ENCODE measurements around the gene ARL5A. TPM values are rescaled to one million over a fixed set of nuclear protein-coding genes. Genes with fewer than 3 reads are reported as not detected.

Gene ARL5A
- total and polyA plus RNA-seq, 9 of the 15 experiments (the other 6 are each of a cell fraction or from before 2014, with no cell fraction given): 16.3 to 117 (median 88.4) TPM

DNA sequence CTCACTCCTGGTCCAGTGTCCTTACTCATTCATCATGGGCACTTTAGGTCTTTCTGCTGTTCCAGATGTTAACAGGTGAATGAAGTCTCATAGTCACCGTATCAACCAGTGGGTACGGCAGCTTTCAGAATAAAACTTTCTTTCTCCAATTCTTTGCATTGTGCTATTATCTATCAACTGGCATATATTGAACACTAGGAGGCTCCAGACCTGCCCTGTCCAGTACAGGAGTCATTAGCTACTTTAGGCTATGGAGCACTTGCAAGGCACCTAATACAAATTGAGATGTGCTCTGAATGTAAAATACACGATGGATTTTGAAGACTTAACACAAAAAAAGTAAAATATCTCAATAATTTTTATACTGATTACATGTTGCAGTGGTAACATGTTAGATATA is 50.7 kb downstream of the ARL5A start (continued):
- TF ChIP-seq, protein P1, sequence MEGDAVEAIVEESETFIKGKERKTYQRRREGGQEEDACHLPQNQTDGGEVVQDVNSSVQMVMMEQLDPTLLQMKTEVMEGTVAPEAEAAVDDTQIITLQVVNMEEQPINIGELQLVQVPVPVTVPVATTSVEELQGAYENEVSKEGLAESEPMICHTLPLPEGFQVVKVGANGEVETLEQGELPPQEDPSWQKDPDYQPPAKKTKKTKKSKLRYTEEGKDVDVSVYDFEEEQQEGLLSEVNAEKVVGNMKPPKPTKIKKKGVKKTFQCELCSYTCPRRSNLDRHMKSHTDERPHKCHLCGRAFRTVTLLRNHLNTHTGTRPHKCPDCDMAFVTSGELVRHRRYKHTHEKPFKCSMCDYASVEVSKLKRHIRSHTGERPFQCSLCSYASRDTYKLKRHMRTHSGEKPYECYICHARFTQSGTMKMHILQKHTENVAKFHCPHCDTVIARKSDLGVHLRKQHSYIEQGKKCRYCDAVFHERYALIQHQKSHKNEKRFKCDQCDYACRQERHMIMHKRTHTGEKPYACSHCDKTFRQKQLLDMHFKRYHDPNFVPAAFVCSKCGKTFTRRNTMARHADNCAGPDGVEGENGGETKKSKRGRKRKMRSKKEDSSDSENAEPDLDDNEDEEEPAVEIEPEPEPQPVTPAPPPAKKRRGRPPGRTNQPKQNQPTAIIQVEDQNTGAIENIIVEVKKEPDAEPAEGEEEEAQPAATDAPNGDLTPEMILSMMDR (IDR thresholded peaks at IDR 0.05 in 2 of 3, conservative IDR thresholded peaks at IDR 0.05 in 1 of 3; ENCODE audit: insufficient read depth in 2 of 3, low read depth in 1 of 3, low read length in 3 of 3): peak; percentile 33 to 52 (median 48); a peak in 5 of 6 replicates
- peak in 1 of 2 experiments; percentile 52; a peak in 3 of 4 replicates for TF ChIP-seq RAD21 (CRISPR knock-in tag; conservative IDR thresholded peaks at IDR 0.05 in 1 of 2, IDR thresholded peaks at IDR 0.05 in 1 of 2)
- TF ChIP-seq, protein P2, sequence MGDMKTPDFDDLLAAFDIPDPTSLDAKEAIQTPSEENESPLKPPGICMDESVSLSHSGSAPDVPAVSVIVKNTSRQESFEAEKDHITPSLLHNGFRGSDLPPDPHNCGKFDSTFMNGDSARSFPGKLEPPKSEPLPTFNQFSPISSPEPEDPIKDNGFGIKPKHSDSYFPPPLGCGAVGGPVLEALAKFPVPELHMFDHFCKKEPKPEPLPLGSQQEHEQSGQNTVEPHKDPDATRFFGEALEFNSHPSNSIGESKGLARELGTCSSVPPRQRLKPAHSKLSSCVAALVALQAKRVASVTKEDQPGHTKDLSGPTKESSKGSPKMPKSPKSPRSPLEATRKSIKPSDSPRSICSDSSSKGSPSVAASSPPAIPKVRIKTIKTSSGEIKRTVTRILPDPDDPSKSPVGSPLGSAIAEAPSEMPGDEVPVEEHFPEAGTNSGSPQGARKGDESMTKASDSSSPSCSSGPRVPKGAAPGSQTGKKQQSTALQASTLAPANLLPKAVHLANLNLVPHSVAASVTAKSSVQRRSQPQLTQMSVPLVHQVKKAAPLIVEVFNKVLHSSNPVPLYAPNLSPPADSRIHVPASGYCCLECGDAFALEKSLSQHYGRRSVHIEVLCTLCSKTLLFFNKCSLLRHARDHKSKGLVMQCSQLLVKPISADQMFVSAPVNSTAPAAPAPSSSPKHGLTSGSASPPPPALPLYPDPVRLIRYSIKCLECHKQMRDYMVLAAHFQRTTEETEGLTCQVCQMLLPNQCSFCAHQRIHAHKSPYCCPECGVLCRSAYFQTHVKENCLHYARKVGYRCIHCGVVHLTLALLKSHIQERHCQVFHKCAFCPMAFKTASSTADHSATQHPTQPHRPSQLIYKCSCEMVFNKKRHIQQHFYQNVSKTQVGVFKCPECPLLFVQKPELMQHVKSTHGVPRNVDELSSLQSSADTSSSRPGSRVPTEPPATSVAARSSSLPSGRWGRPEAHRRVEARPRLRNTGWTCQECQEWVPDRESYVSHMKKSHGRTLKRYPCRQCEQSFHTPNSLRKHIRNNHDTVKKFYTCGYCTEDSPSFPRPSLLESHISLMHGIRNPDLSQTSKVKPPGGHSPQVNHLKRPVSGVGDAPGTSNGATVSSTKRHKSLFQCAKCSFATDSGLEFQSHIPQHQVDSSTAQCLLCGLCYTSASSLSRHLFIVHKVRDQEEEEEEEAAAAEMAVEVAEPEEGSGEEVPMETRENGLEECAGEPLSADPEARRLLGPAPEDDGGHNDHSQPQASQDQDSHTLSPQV (IDR thresholded peaks at IDR 0.05): 0 out of 2 replicates have a peak, but pooled peaks have one; percentile 30

Measured in K562 (cell line).